ENCODE measurements around the gene MMP14.

DNA sequence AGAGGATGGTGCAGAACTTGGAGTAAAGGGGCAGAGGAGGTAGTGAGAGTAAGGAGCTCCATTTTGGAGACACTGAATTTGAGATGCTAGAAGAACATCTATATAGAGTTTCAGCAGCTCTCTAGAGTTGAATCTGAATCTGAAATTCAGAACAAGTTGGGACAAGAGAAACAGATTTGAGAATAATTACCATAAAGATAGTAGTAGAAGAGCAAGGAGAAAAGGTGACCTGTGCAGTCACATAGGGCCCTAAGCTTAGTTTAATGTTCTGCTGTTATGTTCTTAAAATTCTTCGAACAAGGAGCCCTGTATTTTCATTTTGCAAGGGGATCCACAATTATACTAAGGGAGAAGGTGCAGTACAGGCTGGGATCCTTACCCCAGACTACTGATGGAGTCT, 54.0 kb downstream of the MMP14 start:
- TF ChIP-seq, protein P1, sequence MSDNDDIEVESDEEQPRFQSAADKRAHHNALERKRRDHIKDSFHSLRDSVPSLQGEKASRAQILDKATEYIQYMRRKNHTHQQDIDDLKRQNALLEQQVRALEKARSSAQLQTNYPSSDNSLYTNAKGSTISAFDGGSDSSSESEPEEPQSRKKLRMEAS (IDR thresholded peaks at IDR 0.05), result no peak
- TF ChIP-seq YY1 (IDR thresholded peaks at IDR 0.05; ENCODE audit: extremely low read depth, insufficient replicate concordance, low read depth, low read length) (no peak), EZH2phosphoT487 (IDR thresholded peaks at IDR 0.05; ENCODE audit: borderline replicate concordance) (no peak)
